GM18519 (cell line): ENCODE data around the gene ZNF607.

ENCODE experiments used
- ATAC-seq: cut with Tn5 transposase; IDR thresholded peaks from one replicate; pipeline ENCODE4 v1.9.1; 2021; ENCODE audit warnings: mild to moderate bottlenecking, moderate library complexity; ENCODE audit not compliant: unreplicated experiment, low FRiP score

ZNF607 gene

GRCh38 chr19:37654629-37655300 is 64.8 kb downstream of the ZNF607 start:
- ATAC-seq = peak; percentile 20

DNA sequence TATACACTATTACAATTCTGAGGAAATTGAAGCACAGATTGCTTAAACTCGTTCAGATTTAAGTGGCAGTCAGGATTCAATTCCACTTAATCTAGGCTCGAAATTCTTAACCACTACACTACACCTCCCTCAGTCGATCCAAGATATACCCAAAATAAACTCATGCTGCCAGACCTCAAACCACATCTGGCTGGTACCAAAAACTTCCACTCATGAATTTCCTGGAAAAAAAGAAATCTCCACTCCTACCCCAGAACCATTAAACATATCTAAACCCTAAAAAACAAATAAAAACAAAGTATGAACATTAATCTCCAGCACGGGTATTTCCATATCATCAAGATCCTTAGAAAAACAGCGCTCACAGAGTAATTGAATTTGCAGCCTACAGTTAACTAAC is 65.4 kb downstream of the ZNF607 start:
- ATAC-seq = no peak
